Measurements from ENCODE around the gene DIAPH2. TPM values are rescaled to one million over a fixed set of nuclear protein-coding genes. Genes with fewer than 3 reads are reported as not detected.

Gene DIAPH2
- total and polyA plus RNA-seq, 10 donors = 2.5 to 32.1 (median 17.7) TPM

- DNase-seq = no peak
- Histone ChIP-seq H3K27ac (no peak overlapping the region), H3K4me1 (no peaks in the 10 kb centered on the region), H3K9me3 (no peaks in the 10 kb centered on the region), H3K4me3 (no peak overlapping the region), H3K36me3 (no peaks in the 10 kb centered on the region), H3K27me3 (replicated peaks in 1 of 7) (no peaks in the 10 kb centered on the region)
- TF ChIP-seq POLR2A (IDR thresholded peaks at IDR 0.05) (no peak), POLR2AphosphoS5 (IDR thresholded peaks at IDR 0.05) (no peak)
- intact Hi-C loops (cut with DNase I; ENCODE audit: low total_unique reads) = no loop called here
- WGBS, 5 donors = 78 to 85% (median 84%) methylated on average over 2 of the region's 2 CpGs
Observed at GRCh38 chrX:97016106-97016505, 331.5 kb downstream of the DIAPH2 start.

GRCh38 chrX:97021680-97022079, 337.0 kb downstream of the DIAPH2 start:
- Histone ChIP-seq H3K9me3 (no peaks in the 10 kb centered on the region), H3K27ac (no peak overlapping the region), H3K36me3 (no peaks in the 10 kb centered on the region), H3K27me3 (replicated peaks in 1 of 7) (no peaks in the 10 kb centered on the region), H3K4me3 (no peak overlapping the region), H3K4me1 (no peaks in the 10 kb centered on the region)
- intact Hi-C loops (cut with DNase I; ENCODE audit: low total_unique reads) = no loop called here
- WGBS, 5 donors = 25 to 56% (median 32%) methylated on average over 3 of the region's 3 CpGs
- no peak for DNase-seq
- TF ChIP-seq CTCF (IDR thresholded peaks at IDR 0.05 in 8 of 11, conservative IDR thresholded peaks at IDR 0.05 in 3 of 11) (no peak), POLR2A (IDR thresholded peaks at IDR 0.05) (no peak), POLR2AphosphoS5 (IDR thresholded peaks at IDR 0.05) (no peak)

DNA sequence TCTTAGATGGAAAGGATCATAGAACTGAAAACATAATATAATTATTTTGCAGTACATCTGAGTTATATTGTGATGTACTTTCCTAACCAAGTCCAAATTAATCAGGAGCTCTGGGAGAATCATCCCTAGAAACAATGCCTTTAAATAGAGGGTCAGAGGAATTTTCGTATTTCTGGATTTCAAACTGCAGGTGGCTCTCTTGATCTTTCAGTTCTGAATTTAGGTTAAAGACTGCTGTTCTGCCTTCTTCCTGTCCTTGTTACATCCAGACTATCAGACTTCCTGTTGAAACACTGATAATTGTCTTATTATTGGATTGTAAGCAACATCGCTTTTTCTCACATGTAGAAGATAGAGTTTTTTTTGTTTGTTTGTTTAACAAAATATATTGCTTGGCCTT, 341.8 kb downstream of the DIAPH2 start:
- no peak overlapping the region for H3K27ac ChIP-seq
- TF ChIP-seq POLR2A (IDR thresholded peaks at IDR 0.05) (no peak), CTCF (IDR thresholded peaks at IDR 0.05 in 8 of 11, conservative IDR thresholded peaks at IDR 0.05 in 3 of 11) (peak in 1 of 11 experiments; percentile 8)
- DNase-seq = no peak
- intact Hi-C loops (cut with DNase I; ENCODE audit: low total_unique reads) = no loop called here
- H3K27me3 ChIP-seq (replicated peaks in 1 of 7) = no peaks in the 10 kb centered on the region
- H3K4me1 ChIP-seq = no peaks in the 10 kb centered on the region
- no peaks in the 10 kb centered on the region for H3K36me3 ChIP-seq
- no peaks in the 10 kb centered on the region for H3K9me3 ChIP-seq
- 51 to 73% (median 63%) methylated on average over 2 of the region's 2 CpGs for WGBS, 5 donors
- H3K4me3 ChIP-seq = no peak overlapping the region

- no peaks in the 10 kb centered on the region for H3K36me3 ChIP-seq
- no peaks in the 10 kb centered on the region for H3K27me3 ChIP-seq (replicated peaks in 1 of 7)
- no peak overlapping the region for H3K4me3 ChIP-seq
- 56 to 98% (median 91%) methylated on average over 6 of the region's 6 CpGs for WGBS, 5 donors
- no peak overlapping the region for H3K27ac ChIP-seq
- H3K9me3 ChIP-seq = no peaks in the 10 kb centered on the region
- intact Hi-C loops (cut with DNase I; ENCODE audit: low total_unique reads) = no loop called here
- TF ChIP-seq POLR2AphosphoS5 (IDR thresholded peaks at IDR 0.05) (no peak), POLR2A (IDR thresholded peaks at IDR 0.05) (no peak)
- DNase-seq = no peak
- H3K4me1 ChIP-seq = no peaks in the 10 kb centered on the region
Observed at GRCh38 chrX:97027384-97027922, 342.8 kb downstream of the DIAPH2 start.

DNA sequence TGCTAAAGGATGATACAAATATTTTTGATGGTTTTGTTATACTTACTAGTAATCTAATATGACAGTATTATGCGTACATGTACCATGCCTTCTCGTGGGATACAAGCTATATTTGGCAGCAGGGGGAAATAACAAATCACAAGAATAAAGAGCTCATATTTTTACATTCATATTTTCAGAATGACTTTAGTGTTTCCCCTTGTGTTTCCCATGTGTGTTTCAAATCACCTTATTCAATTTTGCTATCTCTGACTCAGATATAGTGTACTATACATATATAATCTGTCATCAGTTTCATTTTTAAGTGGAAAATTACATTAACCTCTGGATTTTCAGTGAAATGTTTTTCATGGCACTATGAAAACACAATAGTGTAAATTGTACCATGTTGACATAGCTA, 345.8 kb downstream of the DIAPH2 start:
- intact Hi-C loops (cut with DNase I; ENCODE audit: low total_unique reads) = no loop called here
- Histone ChIP-seq H3K4me1 (no peaks in the 10 kb centered on the region), H3K9me3 (no peaks in the 10 kb centered on the region), H3K27me3 (replicated peaks in 1 of 7) (no peaks in the 10 kb centered on the region), H3K4me3 (no peak overlapping the region), H3K36me3 (no peaks in the 10 kb centered on the region), H3K27ac (no peak overlapping the region)
- 63 to 78% (median 67%) methylated on average over 2 of the region's 2 CpGs for WGBS, 5 donors
- no peak for DNase-seq
- no peak for TF ChIP-seq POLR2A (IDR thresholded peaks at IDR 0.05)

DNA sequence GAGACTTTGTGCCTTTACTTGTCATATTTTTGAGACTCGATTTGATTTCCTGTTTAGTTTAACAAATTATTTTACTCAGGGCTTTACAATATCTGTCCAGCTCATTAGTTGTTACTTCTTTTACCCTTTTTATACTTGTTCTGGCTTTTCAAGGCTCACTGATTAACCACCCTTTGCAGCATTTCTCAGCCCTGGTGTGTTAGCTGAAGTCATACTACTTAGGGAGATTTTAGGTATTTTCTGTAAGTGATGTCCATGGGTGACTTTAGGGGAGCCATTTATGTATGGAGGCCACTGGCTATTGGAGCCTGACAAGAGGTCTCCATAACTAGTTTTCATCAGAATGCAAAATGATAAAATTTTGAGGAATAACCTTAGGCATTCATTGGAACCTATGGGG, 346.3 kb downstream of the DIAPH2 start:
- no peaks in the 10 kb centered on the region for H3K27me3 ChIP-seq (replicated peaks in 1 of 7)
- intact Hi-C loops (cut with DNase I; ENCODE audit: low total_unique reads) = no loop called here
- H3K9me3 ChIP-seq = no peaks in the 10 kb centered on the region
- H3K4me1 ChIP-seq = no peaks in the 10 kb centered on the region
- H3K36me3 ChIP-seq = no peaks in the 10 kb centered on the region
- TF ChIP-seq POLR2A (IDR thresholded peaks at IDR 0.05) (no peak), CTCF (IDR thresholded peaks at IDR 0.05 in 8 of 11, conservative IDR thresholded peaks at IDR 0.05 in 3 of 11) (no peak), POLR2AphosphoS5 (IDR thresholded peaks at IDR 0.05) (no peak)
- no peak overlapping the region for H3K4me3 ChIP-seq
- DNase-seq = no peak
- no peak overlapping the region for H3K27ac ChIP-seq
- 67 to 74% (median 71%) methylated on average over 1 of the region's 1 CpG for WGBS, 5 donors

All from spleen (tissue), 11 donors.